Activated gamma-delta T cell treated with Interleukin-2 at 50 U/mL for 16 hours (primary cell): Measurements from ENCODE around the gene NADK.
A peak's percentile ranks its signal among the peaks of the same experiment; 100 is the strongest.
"Not testable (repeated sequence)": the region's sequence is repeated elsewhere in the genome, so short reads cannot be mapped to it uniquely, and the experiment has no call there.

ENCODE experiments used
- DNase-seq: peaks from one replicate; pipeline ENCODE4 v3.0.0-alpha.2; 2020

Gene NADK

DNA sequence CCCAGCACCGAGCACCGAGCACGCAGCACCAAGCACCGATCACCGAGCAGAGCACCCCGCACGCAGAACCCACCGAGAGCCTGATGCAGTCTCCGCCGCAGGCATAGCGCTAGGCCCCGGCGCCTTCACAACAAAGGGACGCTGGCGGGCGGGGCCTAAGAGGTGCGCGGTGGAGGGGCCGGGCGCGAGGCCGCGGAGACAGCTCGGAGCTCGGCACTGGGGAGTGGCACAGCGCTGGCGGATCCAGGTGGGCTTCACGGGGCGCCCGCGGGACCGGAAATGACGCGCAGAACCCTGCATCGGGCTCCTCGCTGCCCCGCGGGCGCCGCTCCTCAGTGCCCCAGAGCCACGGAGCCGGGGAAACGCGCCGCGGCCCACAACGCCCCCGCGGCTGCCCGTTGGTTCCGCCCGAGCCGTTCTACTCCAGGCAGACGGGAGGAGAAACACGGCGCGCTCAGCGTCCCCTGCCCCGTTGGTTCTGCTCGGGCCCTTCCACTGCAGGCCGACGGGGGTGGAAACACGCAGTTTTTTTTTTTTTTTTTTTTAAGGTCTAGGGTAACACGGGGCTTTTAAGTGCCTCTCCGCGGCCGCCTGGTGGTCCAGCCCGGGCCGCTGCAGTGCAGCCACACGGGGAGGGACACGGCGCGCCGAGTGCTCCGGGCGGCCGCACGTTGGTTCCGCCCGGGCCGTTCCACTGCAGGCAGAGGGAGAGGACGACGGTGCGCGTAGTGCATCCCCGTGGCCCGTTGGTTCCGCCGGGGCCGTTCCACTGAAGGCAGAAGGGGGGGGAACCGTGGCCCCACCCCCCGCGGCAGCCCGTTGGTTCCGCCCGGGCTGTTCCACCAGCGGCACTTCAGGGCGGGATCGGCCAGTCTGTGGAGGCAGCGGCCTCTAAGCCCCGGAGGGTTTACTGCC is 32.4 kb downstream of the NADK start:
- DNase-seq, result peak; percentile 70

DNA sequence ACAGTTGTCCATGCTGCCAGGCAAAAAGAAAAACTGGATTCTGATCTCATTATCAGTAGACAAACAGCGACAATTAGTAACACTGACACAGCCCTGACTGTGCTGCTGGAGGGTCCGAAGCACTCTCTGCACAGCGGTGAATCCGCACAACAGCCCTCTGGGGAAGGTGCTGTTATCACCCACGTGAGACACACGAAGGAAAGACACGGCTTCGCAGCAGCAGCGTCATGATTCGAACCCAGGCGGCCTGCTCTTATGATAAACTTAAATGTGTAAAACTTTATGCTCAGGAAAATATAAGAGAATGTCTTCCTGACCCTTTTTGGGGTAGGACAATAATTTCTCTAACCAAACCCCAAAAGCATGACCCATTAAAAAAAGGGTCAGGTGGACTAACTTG is 35.7 kb downstream of the NADK start:
- DNase-seq, result not testable (repeated sequence)

DNA sequence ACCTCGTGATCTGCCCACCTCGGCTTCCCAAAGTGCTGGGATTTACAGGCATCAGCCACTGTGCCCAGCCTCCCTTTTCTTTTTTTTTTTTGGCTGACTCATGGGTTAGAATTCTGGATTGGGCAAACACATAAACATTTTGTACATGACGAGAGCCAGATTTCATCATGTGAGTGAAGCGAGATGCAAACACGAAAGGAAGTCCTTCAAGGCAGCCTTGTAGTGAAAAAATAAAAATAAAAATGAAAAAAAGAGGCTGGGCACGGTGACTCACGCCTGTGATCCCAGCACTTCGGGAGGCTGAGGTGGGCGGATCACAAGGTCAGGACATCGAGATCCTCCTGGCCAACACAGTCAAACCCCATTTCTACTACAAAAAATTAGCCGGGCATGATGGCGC is 37.3 kb downstream of the NADK start:
- not testable (repeated sequence) for DNase-seq

DNA sequence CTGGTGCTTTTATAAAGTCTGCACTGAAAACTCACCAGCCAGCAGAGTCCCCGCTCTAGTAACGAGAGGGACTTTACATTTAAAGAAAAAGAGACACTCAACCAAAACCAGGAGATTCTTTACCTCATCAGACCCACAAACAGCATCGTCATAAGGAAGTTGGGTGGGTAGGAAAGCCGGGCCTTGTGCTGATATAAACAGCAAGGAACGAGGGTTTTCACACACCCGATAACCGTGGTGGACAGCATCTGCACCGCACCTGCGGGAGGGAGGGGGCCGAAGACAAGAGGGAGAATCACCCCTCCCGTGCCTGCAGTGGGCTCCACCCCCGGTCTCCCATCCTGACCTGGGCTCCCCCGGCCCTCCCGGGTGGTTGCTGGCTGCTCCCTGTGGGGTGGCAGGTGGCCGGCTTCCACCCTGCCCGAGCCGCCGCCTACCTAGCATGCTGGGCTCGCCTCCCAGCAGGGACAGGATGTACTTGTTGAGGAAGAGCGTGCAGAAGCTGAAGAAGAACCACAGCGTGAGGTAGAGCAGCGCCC is 39.4 kb downstream of the NADK start:
- DNase-seq, result not testable (repeated sequence)

DNA sequence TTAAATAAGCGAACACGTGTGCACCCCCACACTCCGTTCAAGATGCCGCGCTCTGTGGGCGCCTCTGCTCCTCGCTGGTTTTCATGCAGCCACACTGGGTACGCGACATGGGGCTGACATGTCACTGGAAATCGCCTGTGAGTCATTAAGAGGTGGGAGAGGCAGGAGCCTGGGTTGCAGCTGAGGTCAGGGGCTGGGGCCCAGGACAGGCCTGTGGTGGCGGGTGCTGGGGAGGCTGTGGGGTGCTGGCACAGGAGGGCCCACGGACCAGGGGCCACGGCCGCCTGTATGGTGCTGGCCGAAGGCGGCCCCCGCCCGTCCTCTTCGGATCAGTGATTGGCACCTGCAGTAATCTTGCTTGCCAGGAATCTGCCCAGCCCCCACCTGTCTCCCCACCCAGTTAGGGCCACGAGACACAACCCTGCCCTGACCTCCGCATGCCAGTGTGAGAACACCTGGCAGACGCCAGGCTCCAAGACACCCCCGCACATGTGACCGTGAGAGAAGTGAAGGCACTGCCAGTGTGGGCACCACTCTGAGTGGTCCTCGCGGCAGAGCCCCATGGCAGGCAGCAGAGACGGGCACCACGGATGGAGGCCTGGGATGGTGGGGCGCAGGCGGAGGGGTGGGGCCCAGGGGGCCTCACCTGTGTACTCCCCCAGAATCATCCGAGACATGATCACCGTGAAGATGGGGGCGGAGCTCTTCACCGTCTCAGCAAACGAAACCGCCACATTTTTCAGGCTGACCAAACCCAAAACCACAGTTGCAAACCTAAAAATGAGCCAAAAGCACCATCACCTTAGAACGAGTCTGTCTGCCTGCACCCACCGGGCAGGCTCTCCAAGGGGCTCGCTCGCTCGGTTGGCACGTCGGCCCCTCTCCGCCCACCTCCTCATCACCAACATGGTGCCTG is 40.3 kb downstream of the NADK start:
- DNase-seq, result not testable (repeated sequence)

DNA sequence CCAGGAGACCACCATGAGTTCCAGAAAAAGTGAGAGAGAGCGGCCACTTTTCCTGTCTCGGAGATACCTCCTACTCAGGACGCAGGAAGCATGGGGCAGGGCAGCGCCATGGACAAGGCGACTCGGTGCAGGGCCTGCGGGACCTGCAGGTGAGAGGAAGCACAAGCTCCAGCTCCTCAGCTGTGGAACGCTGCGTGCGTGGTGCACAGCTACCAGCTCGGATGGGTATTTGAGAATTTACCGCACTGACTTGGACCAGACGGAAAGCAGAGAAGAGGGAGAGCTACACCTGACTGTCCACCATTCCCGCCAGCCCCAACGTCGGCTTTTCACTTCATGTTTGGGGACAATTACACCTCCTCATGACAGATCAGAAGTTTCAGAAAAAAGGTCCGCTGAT is 45.9 kb downstream of the NADK start:
- no peak for DNase-seq

DNA sequence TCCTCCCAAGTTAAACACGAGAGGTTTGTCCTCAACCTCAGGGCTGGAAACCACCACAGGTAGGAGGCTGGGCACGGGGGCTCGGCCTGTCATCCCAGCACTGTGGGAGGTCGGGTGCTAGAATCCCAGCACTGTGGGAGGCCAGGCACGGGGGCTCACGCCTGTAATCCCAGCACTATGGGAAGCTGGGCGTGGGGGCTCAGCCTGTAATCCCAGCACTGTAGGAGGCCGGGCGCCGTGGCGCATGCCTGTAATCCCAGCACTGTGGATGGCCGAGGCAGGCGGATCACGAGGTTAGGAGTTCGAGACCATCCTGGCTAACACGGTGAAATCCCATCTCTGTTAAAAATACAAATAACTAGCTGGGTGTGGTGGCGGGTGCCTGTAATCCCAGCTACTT is 47.4 kb downstream of the NADK start:
- no peak for DNase-seq

DNA sequence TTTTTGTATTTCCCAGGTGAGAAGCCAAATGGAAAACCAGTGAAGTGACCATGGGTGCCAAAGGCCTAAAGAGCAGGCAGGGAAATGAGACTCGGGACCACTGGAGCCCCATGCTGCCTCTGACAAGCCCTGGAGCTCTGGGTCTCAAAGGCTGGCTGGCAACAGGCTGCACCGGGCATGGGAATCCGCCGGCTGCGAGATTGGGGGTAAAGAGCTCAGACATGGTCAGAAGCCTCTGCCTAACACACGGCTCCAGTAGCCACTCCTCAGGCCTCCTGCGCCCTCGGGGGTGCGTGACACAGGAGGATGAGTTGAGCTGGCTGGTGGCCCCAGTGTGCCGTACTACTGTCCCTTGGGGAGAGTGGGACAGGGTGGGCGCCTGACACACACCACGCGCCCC is 48.0 kb downstream of the NADK start:
- DNase-seq, result not testable (repeated sequence)

DNA sequence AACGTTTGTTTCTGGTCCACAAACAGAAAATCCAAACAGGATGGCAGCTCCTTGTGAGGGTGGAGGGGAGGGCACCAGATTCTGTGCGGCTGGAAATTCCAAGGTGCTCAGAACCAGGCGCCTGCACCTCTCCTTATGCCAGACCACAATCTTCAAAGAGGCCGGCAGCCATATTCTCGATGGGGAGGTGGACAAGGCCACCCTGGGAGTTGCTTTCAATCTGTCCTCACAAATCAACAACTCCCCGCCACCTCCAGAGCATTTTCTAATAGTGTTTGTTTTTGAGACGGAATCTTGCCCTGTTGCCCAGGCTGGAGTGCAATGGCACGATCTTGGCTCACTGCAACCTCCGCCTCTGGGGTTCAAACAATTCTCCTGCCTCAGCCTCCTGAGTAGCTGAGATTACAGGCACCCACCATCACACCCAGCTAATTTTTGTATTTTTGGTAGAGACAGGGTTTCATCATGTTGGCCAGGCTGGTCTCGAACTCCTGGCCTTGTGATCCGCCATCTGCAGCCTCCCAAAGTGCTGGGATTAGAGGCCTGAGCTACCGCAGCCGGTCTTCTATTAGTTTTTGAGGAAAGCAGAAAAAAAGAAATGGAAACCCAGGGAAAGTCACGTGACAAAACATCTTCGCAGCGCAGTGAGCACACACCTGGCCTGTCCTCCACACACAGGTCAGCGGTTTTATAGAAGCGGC is 49.0 kb downstream of the NADK start:
- DNase-seq, result not testable (repeated sequence)

DNA sequence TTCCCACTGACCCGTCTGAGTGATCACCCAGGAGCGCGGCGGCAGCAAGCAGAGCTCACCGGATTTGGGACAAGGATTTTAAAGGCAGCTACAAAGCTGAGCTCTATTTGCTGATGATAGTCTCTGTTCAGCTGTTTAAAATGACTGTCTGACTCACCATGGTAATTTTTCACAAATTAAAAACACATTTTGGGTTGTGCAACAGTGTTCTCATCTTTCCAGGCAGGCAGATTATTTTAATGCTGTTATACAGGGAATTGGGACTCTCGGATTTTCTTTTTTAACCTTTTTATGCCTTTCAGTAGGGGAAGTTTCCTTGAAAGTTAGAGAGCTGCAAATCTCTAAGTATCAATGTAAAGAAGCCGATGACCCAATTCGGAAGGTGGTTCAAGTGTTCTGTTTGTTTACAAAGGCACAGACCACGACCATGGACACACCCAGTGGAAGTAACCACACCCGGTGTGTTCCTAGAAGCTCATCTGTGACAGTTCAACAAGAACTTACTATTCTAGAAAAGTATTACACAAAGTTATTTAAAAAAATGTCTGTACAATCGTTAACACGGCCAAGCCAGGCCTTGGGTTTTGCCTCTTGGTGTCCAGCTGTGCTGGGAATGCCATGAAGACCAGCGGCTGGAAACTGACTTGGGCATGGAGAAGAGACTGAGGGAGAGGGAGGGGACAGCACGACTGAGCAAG is 49.8 kb downstream of the NADK start:
- peak; percentile 30 for DNase-seq

DNA sequence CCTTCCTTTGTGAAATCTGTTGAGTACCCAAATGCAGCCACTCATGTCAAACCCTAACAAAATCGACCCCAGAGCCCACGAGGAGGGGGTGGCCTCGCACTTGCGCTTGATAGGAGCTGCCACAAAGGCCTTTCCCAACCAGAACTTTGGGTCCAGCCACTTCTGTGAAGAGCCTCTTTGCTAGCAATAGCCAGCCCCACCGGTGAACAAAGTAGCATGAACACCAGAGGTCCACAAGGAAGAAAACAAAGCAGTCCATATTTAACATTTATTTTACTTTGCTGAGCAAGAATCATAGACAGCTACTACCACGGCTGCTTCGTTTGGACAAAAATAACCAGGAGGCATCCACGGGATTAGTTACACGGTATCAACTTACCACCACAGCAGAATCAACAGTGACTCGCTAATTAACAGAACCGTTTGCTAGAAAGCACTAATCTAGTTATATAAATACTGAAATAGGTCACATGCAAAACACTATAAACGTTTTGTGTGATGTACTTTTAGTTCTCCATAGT is 51.1 kb downstream of the NADK start:
- DNase-seq, result not testable (repeated sequence)

DNA sequence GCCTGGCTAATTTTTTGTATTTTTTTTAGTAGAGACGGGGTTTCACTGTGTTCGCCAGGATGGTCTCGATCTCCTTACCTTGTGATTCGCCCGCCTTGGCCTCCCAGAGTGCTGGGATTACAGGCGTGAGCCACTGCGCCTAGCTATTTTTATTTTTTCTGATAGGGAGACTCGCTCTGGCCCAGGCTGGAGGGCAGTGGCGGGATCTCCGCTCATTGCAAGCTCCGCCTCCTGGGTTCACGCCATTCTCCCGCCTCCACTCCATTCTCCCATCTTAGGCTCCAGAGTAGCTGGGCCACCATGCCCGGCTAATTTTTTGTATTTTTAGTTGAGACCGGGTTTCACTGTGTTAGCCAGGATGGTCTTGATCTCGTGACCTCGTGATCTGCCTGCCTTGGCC is 52.2 kb downstream of the NADK start:
- not testable (repeated sequence) for DNase-seq

DNA sequence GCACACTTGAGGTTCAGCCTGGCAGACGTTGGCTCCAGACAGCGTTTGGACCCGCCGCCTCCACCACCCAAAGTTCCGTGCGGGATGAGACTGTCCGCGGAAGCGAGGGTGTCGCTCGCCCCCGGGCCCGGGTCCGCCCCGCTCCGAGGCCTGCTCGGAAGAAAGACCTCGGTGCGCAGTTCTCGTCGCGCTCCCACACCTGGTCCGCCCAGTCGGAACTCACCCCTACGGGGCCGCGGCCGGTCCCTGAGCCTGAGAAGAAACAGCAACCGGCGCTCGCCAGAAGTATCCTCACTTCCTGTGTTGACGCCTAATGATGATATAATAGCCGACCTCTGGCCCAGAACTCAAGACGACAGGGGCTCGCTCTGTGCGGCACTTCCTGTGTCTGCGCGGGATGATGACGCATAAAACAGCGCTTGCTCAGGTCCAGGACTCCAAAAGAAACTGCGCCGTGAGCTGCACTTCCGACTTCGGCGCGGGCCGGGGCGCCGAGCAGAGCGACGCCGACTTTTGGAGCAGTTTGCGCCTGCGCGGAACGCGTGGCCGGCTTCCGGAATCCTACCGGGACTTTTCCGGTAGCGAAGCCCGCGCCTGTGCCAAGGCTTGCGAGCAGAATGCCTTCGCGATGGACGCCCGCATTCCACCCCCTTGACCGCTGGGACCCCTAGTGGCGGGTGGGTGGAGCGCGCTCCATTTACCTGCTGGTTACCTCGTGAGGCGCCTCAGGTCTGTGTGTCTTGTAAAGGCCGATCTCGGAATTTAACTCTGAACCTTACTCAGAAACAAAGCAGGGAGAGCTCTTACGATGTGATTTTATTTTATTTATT is 54.0 kb downstream of the NADK start, which contains the start of gene CDK11A:
Gene CDK11A, minus strand, starts transcription at position 323 of the 830 bp plus-strand sequence. CDS start 1,539 bp downstream, outside the sequence.
- peak; percentile 98 for DNase-seq

DNA sequence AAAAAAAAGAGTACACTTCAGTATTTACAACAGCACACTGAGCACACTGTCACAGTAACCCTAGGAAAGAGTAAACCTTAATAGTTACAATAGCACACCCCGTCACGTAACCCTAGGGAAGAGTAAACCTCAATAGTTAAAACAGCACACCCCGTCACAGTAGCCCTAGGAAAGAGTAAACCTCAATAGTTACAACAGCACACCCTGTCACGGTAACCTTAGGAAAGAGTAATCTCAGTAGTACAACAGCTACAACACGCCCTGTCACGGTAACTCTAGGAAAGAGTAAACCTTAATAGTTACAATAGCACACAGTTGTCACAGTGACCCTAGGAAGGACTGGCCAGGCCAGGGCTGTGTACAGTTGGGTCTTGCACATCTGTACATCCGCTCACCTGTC is 57.1 kb downstream of the NADK start:
- DNase-seq, result no peak

DNA sequence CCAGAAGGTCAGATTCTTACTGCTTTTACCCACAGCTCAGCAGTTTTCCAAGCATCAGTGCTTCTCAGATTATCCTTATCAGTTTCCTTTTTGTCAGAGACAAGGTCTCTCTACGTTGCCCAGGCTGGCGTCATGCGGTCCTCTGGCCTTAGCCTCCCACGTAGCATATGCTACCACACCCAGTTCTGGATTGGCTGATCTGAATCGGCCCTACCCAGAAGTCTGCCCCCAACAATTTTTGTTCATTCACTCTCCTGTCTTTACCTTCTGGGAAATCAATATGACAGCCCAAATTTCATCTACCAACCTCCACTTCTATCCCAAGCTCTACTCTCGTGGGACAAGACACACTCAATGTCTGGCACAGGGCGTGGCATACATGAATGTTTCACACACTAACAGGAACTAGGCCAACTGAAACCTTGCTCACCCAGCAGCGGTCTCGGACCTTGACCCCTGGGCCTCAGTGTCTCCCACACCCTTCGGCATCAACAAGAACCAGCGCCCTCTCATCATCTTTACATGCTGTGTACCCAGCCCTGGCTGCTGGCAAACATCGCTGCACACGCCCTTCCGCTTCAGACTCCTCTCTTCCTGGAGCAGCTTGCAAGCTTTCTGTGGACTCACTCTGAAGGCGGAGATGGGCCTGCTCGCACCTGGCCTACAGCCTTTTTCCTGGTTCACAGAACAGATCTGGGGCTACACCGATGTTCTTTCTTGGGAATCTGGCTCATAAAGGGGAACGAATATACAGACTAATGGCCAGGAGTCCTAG is 63.0 kb downstream of the NADK start:
- DNase-seq, result not testable (repeated sequence)

DNA sequence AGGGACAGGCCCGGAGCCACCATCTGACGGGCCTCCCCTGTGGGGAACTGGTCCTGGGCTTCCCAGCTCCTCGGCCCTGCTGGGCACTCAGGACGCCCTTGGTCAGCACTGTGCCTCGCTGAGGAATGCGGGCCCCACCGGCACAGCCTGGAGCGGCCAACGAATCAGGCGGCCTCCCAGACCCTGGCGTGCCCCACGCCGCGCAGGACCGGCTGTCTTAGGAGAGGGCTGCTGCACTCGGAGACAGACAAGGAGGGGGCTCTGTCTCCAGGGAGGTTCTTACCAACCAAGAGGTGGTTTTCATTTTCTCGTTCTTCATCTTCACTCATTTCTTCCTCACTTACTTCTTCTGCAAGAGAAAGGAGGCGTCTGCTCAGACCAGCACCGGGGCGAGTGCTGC is 70.4 kb downstream of the NADK start:
- DNase-seq, result not testable (repeated sequence)

DNA sequence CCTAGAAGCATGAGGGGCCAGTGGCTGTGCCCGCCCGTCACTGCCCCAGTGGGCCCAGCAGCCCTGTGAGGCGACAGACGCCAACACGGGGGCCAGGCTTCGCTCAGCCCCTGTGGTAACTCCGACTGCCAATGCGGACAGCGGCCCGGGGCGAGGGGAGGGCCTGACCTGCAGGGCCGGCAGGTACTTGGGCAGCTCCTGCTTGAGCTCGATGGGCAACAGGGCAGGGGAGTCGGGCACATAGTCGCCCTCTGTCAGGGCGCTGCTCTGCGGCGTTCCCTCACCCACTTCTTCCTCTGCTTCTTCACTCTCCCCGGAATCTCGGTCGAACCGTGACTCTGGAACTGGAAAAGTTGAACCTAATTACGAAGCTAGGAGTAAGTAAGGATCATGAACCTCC is 71.0 kb downstream of the NADK start:
- not testable (repeated sequence) for DNase-seq

DNA sequence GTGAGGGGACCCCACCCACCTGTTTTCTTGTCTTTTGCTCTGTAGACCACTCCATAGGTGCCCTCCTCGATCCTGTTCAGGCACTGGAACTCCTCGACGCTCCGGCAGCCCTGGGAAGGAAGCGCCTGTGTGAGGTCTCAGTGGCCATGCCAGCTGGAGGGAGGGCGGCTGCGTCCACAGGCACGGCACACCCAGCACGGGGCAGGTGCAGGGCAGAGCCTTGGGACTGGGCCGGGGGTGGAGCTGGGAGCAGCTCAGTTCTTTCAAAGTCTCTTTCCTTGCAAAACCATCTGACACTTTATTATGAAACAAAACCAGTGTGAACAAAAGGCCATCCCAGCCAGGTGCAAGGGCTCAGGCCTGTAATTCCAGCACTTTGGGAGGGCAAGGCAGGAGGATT is 72.6 kb downstream of the NADK start:
- not testable (repeated sequence) for DNase-seq

DNA sequence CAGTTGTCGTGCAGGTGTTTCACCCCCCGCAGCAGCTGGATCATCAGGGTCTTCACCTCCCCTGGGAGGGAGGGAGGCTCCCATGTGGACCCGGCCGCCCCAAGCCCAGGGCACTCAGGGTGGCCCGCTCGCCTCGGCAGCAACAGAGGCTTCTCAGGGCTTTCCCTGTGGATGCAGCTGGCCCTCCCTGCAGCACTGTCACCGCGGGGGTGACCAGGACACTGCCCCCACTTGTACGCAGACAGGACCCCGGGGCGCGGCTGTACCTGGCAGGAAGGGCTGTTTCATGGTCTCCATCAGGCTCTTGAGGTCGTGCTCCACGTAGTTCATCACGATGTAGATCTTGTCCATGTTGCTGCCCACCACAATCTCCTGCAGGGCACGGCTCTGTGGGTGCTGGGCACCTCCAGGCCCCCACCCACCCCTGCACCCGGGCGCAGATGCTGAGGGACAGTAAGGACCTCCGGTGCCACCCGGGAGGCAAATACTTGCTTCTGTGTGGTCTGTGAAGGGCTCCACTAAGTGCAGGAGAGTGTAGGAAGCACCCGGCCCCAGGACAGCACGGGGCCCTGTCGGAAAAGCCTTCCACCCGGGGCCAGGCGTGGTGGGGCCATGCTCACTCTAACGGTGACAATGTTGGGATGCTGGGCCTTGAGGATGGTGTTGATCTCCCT is 73.8 kb downstream of the NADK start:
- not testable (repeated sequence) for DNase-seq
